ENCODE measurements around the gene PTK7.
"Not testable (repeated sequence)": the region's sequence is repeated elsewhere in the genome, so short reads cannot be mapped to it uniquely, and the experiment has no call there.

PTK7 gene

DNA sequence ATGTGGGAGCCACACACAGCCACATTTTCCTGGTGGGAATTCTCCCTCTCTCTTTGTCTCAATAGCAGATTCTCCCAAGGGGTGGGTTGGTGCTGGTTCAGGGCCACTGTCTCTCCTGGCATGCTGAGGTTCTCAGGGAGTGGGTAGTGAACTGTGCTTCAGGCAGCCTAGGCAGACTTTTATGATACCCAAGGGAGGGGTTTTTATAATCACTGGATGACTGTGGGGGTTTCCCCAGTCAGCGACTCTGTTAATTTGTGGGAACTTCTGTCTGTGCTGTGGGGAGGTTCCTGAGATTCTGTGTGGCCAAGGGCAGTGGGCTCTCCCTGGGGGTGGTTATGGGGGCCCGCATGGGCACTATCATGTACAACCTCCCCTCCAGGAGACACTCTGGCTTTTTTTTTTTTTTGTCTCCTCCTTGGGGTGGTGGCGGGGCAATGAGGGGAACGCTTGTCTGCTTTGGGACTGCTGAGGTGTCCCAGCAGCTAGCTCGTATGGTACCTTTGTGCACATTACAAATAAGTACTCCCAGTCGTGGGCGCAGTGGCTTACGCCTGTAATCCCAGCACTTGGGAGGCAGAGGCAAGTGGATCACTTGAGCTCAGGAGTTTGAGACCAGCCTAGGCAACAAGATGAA, 10.0 kb downstream of the PTK7 start:
- DNase-seq (ENCODE audit: low read depth) = no peak

DNA sequence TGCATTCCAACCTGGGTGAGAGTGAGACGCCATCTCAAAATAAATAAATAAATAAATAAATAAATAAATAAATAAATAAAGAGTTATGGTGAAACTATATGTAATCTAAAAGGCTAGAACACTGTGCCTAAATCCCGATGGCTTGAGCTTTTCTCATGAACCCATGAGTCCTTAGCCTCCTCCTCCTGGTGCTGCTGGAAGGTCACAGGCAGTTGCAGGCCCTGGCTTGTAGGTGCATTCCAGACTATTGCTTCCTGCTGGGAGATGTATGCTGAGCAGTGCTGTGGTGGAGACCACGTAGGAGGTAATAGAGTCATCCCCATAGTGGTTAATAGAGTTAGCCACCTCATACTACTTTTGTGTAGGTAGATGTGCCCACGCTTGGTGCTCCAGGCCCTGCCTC, 12.5 kb downstream of the PTK7 start:
- no peak for DNase-seq (ENCODE audit: low read depth)

DNA sequence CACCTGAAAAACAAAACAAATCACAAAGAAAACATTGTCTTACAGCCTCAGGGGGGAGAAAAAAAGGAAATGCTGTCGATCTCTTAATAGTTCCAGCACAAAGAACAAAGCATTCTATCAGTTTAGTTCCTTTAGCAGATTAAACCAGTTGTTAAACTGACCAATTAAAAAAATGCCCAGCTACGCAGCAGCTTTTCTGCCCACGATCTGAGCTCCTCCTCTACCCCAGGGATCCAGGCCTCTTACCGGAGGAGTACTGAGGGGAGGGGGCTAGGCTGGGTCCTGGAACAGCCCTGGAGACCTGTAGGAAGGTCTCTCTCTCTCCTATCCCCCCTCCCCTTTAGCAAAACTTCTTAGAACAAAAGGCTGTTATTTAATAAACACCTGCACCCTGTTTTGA, 13.4 kb downstream of the PTK7 start:
- DNase-seq (ENCODE audit: low read depth) = no peak

- no peak for DNase-seq (ENCODE audit: low read depth)
These were observed 13.9 kb downstream of the PTK7 start for GRCh38 chr6:43089874-43090558.

GRCh38 chr6:43090559-43090956, 14.4 kb downstream of the PTK7 start:
- no peak for DNase-seq (ENCODE audit: low read depth)

DNA sequence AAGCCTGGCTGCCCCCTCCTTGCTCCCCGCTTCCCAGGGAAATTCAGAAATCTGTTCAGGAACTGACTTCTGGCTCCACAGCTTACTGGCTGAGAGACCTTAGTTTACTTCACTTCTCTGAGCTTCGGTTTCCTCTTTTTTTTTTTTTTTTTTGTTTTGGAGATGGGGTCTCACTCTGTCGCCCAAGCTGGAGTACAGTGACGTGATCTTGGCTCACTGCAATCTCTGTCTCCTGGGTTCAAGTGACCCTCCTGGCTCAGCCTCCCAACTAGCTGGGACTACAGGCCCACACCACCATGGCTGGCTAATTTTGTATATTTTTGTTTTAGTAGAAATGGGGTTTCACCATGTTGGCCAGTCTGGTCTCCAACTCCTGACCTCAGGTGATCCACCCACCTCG, 14.9 kb downstream of the PTK7 start:
- DNase-seq (ENCODE audit: low read depth) = no peak

GRCh38 chr6:43091436-43091991, 15.4 kb downstream of the PTK7 start:
- no peak for DNase-seq (ENCODE audit: low read depth)

DNA sequence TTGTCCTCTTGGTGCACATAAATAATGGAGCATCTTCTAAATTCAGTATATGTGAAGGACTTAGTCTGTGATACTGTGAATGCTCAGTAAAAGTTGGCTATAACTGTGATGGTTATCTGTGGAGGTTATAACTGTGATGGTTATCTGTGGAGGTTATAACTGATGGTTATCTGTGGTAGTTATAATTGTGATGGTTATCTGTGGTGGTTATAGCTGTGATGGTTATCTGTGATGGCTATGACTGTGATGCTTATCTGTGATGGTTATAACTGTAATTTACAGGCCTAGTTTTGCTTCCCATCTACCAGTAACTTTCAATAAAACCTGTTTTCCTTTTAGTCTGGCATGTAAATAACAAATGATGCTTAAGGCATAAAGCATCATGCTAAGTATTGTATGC, 16.5 kb downstream of the PTK7 start:
- DNase-seq (ENCODE audit: low read depth) = no peak

DNA sequence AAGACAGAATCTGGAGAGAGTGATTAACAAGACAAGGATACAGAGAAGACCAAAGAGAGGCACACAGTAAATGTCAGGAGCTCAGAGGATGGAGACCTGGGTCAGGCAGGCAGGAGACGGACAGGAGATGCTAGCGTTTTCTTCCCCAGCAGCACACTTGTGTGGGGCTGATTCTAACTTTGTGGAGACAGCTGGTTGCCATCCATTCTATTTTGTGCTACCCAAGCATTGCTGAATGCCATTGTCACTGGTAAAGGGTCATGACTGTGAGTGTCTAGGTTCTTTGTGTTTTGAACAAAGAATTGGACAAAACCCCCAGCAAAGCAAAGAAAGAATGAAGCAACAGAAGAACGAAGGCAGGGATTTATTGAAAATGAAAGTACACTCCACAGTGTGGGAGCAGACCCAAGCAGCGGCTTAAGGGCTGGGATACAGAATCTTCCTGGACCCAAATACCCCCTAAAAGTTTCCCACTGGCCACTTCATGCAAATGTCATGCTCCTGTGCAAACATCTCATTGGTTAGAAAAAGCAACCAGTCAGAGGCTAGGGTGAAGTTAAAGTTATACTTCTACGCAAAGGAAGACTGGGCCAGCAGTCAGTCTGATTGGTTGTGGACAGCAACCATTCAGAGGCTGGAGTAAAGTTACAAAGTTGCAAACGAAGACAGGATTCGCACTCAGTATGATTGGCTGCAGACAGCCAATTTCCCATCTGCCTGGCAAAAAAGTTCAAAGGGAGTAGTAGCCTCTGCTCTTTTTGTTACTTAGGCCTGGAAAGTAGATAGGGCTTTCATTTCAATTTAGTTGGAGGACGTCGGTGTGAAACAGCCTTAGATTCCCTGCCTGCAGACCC, 17.5 kb downstream of the PTK7 start:
- no peak for DNase-seq (ENCODE audit: low read depth)

- no peak for DNase-seq (ENCODE audit: low read depth)
These were observed 19.8 kb downstream of the PTK7 start for GRCh38 chr6:43095939-43096338.

GRCh38 chr6:43096451-43097097, 20.5 kb downstream of the PTK7 start:
- DNase-seq (ENCODE audit: low read depth) = no peak

DNA sequence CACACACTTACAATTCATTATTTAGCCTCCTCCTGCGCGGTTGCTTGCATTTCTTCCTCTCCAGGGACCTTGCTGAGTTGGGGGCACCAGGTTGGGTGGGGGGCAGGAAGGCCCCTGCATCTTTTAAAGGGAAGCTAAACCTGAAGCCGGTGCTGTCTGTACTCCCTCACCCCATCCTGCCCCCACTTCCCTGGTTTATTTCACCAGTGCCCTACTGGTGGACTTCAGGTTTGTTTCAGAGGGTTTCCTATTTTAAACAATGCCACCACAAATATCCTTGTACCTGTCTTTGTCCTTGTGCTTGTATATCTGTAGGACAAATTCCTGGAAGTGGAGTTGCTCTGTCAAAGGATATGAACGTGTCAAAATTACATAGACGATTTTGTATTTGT, 21.0 kb downstream of the PTK7 start:
- no peak for DNase-seq (ENCODE audit: low read depth)

DNA sequence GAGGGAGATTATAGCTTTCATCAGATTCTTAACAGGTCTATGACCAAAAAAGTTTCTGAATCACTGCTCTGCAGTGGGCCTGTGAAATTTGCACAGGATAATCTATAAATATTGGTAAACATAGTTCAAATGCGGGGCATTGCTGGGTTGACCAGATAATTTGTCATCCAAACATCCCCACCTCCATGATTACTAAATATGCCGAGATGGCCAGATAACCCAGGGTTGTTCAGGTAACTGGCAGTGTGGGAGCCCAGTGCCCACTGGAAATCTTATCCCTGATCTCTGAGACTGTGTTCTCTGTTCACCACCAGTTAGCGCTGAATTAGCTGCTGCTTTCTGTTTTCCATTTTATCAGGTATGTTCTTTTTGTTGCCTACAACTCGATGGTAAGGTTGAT, 21.4 kb downstream of the PTK7 start:
- no peak for DNase-seq (ENCODE audit: low read depth)

- no peak for DNase-seq (ENCODE audit: low read depth)
These were observed 25.4 kb downstream of the PTK7 start for GRCh38 chr6:43101497-43101896.

DNA sequence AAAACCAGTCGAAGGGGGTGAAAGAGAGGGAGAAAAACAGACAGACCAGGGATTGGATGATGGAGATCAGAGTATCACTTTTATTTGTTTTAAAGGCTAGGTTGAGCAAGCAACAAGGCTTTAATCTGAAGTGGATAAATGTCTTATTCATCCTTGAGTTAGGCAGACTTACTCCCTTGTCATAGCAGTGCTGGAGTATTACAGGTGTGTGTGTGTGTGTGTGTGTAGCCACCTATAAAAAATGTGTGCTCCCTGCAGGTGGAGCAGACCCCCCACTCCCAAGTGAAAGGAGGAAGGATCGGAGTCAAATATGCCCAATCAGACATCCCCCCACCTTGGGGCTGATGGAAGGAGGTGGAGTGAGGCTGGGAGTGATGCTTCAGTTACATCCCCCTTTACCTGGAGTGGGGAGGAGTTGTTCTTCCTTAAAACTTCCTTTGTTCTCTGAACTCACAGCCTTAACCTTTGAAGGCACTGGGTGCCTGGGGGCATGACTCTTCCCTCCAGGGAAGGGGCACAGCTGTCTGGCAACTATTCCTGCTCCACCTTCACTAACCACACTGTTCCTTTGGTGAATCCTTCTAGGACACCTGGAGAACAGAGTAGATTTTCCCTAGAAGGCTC, 27.3 kb downstream of the PTK7 start:
- no peak for DNase-seq (ENCODE audit: low read depth)

GRCh38 chr6:43105538-43106222, 29.6 kb downstream of the PTK7 start:
- no peak for DNase-seq (ENCODE audit: low read depth)

DNA sequence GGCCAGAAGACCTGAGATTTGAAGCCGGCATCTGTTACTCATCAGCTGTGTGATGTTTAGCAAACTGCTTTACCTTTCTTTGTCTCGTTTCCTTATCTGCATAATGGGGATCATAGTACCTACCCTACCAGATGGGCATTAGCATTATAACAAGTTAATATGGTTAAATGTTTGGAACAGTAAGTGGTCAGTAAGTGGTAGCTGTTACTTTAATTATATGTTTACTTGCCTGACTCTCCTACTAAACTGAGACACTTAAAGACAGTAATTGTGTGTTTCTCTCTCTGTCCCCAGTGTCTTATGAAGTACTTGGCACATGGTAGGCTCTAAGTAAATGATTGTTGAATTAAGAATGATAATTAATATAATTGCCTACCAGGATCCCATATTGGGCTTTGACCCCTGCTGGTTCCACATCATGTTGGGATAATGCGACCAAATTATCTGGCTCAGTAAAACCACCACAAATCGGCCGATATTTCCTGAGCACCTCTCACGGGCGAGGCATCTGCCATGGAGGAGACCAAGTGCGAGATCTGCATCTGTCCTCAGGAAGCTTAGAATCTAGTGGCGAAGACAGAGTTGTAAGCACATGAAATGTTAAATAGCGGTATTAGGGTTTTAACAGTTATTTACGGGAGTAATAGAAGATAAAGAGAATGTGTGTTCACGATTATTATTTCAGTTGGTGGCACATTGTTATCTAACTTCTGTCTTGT, 31.4 kb downstream of the PTK7 start:
- DNase-seq (ENCODE audit: low read depth) = no peak

GRCh38 chr6:43113431-43114260, 37.5 kb downstream of the PTK7 start:
- no peak for DNase-seq (ENCODE audit: low read depth)

- no peak for DNase-seq (ENCODE audit: low read depth)
These were observed 39.3 kb downstream of the PTK7 start for GRCh38 chr6:43115365-43115764.

- not testable (repeated sequence) for DNase-seq (ENCODE audit: low read depth)
These were observed 41.4 kb downstream of the PTK7 start for GRCh38 chr6:43117466-43117865.

Data from CMK (cell line).